Hematopoietic multipotent progenitor cell treated with erythropoietin and hydrocortisone succinate and interleukin-3 and kit ligand, for 4 days (in vitro differentiated cells): ENCODE data around the gene REPS1.

Source experiments
- DNase-seq: peaks from one replicate; pipeline ENCODE4 v3.0.0-alpha.2; 2015

Gene REPS1

DNA sequence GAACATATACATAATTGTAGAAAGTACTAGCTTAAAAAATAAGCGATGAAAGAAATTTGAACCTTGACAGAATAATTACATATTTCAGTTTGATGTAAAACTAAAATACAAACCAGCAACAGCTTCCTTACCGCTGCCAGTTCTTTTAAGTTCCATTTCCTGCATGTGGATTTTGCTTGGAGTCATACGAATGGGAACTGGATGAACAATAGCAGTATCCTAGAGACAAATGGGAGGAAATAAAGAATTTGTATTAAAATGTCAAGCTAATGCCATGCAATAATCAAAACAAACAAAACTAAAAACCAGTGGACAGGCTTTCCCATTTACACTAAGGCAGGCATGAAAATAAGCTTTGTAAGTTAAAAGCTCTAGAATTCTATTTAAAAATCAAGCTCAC is 67.1 kb downstream of the REPS1 start:
- no peak for DNase-seq

DNA sequence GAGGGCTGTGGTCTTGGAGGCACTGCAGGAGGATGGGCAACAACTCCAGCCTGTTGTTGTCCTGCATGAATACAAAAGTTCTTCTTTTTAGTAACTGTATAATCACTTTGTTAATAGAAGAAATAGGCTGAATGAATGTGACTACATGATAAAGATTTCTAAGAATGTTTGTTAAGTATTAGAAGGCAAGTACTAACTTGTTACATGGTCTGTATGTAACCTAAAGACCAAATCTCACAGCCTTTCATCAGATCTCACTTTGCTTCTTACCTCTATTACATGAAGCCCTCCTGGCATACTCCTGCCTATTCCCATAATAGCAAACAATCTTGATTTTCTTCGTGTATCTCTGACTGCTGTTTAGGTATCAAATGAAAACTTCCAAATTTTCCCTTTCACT is 73.4 kb downstream of the REPS1 start:
- no peak for DNase-seq

DNA sequence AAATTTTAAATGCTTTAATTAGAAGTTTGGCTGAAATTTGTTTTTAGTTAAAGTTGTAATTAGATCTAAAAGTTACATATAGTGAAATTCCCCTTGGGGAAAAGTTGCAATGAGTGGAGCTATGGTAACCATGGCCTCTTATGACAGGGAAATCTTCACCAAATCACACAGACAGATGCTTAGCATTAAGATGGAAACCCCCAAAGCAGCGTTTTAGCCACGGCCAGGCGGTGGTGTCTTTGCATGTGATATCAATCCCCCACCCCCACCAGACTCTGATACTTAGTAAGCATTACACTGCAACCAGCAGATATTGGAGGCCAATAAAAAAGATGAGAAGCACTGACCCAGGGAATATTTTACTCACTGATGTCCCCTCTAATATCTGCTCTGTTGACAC is 75.7 kb downstream of the REPS1 start:
- DNase-seq, result peak; percentile 9

DNA sequence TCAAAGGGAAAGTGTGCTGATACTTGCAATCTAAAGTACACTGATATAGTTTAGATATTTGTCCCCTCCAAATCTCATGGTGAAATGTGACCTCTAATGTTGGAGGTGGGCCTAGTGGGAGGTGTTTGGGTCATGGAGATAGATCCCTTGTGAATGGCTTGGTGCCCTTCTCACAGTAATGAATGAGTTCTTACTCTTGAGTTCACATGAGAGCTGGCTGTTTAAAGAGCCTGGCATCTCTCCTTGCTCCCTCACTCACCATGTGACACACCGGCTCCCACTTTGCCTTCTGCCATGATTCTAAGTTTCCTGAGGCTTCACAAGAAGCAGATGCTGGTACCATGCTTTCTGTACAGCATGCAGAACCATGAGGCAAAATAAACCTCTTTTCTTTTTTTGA is 78.1 kb downstream of the REPS1 start:
- DNase-seq, result no peak

DNA sequence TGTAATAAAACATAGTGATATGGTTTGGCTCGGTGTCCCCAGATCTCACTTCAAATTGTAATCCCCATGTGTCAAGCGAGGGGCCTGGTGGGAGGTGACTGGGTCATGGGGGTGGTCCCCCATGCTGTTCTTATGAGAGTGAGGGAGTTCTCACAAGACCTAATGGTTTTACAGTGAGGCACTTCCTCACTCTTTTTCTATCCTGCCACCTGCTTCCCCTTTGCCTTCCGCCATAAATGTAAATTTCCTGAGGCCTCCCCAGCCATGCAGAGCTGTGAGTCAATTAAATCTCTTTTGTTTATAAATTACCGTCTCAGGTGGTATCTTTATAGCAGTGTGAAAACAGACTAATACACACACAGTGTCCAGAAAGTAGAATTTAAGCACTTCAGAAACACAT is 78.5 kb downstream of the REPS1 start:
- DNase-seq, result peak; percentile 4

DNA sequence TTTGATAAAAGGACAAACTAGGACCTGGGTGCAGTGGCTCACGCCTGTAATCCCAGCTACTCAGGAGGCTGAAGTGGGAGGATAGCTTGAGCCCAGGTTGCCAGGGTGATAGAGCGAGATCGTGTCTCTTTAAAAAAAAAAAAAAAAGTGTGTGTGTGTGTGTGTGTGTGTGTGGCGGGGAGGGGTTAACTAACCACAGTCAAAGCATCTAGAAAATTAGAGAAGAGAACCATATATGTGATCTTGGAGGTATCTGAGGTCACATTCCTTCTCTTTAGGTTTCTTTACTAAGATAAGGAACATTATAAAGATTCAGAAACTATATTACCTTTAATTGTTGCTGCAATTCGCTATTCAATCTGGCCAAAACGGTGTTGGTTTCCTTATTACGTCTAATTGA is 80.9 kb downstream of the REPS1 start:
- DNase-seq, result peak; percentile 2

DNA sequence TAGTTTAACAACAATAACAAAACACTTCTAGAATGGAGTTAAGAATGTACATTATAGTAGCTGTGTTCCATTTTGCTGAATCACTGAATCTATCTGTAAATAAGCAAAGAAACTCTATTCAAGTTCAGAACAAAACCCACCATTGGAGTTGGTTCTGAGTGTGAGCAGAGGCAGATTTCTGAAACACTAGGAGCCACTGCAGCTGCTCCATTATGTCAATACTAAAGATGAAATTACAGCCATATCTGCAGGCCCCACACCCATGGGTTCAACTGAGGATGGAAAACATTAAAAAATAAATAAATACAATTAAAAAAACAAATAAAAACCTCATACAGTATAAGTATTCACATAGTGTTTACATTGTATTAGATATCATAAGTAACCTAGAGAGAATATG is 91.0 kb downstream of the REPS1 start:
- no peak for DNase-seq

DNA sequence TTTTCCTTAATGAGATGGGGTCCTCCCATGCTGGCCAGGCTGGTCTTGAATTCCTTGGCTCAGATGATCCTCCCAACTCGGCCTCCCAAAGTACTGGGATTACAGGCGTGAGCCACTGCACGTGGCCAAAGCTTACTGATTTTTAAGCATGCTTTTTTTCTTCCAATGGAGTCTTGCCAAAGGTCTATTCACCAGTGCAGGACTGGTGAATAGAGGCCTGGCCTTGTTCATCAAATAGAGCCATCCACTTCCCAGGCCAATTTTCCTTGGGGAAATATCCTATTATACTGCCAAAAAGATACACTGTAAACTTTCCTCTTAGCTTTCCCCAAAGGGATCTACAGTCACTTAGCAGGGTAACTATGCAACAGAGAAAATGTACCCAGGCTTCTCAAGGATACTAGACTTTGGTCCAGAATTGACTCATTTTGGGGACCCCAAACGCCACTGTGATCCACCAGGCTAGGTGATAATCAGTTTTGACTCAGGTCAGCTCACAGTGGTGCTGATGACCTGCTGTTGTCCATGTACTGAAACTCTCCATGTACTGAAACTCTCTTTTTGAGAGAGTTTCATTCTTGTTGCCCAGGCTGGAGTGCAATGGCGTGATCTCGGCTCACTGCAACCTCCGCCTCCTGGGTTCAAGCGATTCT is 91.8 kb downstream of the REPS1 start:
- DNase-seq, result no peak

DNA sequence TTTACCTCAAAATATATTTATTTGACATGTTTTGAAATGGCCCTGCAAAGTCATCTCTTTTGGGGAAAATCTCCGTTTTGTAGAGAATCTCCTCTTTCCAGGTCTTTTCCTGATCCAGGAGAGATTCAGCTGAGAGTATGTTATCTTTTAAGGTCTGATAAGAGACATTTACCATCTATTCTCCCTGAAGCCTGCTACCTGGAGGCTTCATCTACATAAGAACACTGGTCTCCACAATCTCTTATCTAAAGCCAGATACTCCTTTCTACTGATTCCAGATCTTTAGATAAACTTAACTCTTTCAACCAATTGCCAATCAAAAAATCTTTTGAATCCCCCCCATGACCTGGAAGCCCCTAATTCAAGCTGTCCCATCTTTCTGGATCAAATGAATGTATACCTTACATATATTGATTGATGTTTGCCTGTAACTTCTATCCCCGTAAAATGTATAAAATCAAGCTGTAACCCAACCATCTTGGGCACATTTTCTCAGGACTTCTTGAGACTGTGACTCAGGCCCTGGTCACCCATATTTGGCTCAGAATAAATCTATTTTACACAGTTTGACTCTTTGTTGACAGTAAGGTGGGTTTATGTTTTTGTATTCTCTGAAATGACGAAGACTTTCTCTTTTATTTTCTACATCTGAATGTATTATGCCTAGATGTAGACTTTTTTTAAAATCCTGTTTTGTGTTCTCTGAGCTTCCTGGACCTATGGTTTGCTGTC is 96.6 kb downstream of the REPS1 start:
- no peak for DNase-seq

DNA sequence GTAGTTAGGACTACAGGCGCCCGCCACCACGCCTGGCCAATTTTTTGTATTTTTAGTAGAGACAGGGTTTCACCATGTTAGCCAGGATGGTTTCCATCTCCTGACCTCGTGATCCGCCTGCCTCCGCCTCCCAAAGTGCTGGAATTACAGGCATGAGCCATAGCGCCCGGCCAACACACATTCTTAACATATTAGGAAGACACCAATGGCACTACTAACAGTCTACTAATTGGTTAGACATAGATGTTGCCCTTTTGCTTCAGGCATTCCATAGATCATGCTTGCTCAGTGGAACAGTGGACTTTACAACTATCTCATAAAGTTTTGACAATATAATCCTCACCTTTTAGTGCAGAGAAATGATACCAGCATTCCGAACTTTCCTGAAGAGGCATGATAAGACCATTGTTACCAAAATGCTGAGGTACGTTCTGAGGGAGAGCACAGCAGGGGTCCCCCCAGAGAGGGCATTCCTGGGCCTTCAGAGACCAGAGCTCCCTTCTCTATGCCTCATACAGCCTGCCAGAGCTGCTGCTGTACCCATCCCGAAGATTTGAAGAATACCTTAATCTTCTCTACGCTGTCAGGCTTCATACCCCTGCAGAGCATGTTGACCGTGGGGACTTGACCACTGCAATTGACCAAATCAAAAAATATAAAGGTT is 102.8 kb downstream of the REPS1 start:
- DNase-seq, result no peak

DNA sequence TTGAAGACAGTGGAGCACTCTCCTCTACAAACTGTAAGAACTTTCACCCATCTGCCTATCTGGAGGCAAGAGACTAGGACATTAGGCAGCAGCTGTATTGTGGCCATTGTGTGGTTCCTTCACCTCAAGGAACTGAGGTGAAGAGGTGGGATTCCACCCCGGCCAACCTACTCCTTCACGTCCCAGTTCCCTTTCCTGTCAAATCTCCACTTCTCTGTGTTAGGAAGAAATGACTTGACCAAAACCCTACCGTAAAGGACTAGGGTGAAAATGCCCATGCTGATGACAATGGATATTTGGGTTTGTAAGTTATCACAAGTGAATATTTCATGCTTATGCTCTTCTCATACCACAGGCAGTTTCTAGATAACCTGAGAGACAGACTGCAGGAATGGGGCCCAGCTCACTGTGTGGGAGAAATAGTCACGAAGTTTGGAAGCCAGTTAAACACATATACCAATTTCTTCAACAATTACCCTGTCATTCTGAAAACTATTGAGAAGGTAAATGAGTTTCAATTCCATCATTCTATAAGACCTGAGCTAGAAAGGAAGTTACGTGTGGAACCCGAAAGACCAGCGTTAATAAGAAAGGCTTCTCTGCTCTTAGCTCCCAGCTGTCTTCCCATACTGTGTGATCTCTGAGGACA is 105.6 kb downstream of the REPS1 start:
- no peak for DNase-seq

DNA sequence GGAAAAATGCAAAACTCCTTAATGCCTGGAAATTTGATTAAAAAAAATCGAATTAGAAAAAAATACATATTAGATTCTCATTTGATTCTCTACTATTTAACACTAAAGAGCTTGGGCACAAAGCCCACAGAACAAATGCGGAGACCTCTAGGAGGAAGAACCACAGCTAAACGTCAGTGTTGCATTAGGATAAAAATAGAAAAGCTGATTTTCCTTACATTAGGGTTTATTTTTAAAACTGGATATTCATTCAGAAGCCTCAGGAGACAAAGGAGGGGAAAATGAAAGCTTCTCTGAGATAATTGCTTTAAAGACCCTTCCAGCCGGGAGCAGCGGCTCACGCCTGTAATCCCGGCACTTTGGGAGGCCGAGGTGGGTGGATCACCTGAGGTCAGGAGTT is 114.9 kb downstream of the REPS1 start:
- DNase-seq, result no peak

DNA sequence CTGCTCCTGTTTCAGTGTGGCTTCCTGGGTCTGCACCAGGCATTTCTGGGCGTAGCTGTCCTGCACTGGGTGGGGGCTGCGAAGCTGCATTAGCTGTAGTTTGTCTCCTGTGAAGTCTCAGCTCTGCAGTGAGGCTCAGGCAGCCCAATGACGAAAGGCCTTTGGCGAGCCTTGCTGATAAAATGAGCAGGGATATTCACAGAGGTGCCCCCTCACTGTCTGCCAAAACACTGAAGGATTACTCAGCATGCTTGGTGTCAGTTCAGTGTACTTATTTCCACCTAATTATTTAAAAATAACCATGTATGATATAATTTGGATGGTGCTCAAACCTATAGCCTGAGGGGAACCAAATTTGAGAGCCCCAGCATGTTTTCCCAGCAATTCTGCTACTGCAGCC is 118.7 kb downstream of the REPS1 start:
- no peak for DNase-seq

DNA sequence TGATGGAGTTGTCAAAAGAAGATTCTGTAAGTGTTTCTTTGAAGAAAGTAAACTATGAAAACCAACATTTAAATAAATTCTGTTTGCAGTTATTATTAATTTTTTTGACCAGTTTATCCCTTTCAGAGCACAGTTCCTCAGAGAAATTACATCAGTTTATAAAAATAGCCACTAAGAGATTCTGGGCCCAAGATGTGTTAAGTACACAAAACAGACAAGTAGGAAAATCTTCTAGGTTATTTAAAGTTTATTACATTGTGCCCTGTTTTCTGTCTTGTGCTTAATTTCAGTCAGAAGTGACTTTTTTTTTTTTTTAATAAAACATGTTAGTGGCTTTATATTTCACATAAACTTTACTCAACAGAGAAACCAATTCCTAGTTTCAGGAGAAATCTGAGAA is 119.9 kb downstream of the REPS1 start:
- DNase-seq, result no peak

DNA sequence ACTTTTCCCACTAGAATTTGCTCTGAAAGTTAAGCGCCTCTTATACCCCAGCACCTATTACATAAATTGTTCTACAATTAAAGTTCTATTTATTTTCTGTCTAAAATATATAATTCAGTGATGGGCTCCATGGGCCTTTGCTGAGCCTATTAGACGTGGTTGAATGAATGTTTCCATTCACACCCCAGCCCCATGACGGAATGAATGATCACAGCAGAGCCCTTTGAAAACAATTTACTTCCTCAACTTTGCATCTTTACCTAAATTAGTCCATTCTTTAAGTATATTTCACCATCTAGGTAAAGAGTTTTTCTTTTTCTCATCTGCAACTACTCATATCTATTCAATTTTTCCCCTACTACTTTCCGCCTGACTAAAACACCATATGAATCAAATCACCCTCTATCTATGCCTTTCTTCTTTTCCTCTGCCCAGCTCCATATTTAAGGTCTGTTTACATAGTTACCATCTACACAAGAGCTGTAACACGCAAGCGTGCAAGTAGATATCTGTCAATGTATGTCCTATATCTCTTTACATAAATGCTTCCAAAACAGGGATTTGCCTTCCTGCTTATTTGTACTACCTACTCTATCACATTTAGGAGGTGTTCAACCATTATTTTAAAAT is 122.5 kb downstream of the REPS1 start:
- DNase-seq, result no peak

DNA sequence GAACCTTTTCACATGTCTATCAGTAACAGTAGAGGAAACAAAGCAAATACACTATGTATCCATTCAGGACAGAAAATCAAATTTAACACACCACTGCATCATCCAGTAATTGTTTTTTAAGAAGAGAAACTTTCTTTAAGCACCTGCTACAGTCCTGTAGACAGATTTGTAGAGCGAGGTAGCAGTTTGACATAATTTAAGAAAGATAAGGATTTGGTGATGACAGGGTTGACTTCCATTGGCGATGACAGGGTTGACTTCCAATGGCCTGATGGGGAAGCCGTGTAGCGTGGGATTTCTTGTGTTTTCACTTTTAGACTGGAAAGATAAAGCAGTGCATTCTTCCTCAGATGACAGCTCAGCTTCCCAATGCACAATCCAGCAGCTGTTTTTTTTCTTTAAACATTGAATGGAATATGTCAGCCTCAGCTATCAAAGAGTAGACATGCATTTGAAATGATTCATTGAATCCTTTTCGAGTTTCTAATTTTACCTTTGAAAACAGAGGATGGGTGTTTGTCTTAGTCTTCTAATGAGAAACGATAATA is 123.6 kb downstream of the REPS1 start:
- DNase-seq, result no peak

DNA sequence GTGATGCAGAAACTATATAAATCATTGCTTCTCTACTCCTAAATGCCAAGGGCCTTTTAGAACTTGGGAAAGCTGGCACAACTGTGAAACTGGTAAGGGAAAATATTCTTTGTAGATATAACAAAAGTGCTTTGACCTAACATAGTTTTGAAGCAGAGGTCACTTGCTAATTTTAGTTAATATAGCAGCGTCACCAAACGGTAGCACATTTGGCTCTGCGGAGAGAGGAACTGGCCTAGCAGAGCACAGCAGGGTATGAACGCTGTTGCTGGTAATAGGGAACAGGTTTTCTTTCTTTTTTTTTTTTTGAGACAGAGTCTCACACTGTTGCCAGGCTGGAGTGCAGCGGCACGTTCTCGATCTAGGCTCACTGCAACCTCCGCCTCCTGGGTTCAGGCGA is 124.7 kb downstream of the REPS1 start:
- peak; percentile 9 for DNase-seq

DNA sequence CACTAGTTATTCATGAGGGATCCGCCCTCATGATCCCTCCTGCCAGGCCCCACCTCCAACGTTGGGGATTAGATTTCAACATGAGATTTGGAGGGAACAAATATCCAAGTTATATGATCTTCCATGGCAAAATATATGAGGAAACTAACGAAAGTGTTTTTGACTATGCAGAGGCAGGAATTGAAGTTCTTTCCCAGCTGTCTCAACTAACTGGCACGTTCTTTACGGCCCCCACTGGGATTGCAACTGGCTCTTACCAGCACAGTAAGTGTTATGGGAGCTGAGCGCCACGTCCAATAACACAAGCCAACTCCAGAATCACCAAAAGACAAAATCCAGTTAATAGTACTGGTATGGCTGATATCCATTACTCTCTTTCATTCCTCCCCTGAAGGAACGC is 125.6 kb downstream of the REPS1 start:
- DNase-seq, result no peak

DNA sequence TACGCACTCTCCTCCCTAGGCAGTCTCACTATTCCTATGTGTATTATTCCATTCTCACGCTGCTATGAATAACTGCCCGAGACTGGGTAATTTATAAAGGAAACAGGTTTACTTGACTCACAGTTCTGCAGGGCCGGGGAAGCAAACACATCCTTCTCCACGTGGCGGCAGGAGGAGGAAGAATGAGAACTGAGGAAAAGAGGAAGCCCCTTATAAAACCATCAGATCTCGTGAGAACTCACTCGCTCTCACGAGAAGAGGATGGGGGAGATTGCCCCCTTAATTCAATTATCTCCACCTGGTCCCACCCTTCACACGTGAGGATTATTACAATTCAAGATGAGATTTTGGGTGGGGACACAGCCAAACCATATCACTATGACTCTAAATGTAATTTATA is 130.3 kb downstream of the REPS1 start:
- peak; percentile 19 for DNase-seq

DNA sequence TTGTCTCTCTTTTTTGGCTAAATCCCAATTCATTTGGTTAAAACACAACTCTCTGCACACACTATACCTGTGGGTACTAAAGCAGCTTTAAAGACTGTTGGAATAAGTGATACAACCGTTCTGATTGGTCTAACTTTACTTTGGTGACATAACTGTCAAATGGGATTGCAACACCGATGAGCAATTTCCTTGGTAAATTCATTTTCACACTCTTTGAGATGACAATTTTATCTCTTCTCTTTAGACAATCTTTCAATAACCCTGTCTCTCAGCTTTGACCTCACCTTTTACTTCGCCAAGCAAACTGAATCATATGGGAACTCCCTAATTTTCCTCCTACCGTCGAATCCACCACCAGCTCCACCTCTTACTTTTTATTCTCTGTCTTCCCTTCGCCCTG is 131.4 kb downstream of the REPS1 start:
- DNase-seq, result no peak
